Measurements from ENCODE around the gene STK24. TPM values are rescaled to one million over a fixed set of nuclear protein-coding genes. Genes with fewer than 3 reads are reported as not detected.

The STK24 gene
- total and polyA plus RNA-seq, 10 of the 15 experiments (the other 5 are each of a cell fraction or from before 2014, with no cell fraction given): 7.5 to 115 (median 52.9) TPM

DNA sequence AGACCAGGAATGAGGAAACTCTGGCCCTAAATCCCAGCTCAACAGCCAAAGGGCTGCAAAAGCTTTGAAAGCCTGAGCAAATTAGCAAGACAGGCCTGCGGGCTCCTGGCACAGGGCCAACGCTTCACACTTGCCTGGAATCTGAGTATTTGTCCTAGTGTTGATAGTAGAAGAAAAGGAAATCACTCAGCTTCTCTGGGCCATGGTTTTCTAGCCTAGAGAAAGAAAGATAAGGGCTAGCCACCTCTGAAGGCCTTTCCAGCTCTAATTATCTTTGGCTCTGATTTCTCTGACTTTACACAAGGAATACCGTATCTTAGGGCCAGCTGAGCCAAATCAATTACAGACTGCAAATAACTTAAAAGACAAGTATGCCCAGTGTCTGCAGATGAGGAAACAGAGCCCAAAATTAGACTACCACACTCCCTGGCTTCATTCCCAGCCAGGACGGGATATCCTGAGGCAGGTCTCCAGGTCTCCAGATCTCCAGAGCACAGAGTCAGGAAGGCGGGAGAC, 69.6 kb downstream of the STK24 start (continued):
- TF ChIP-seq FOXK2 (IDR thresholded peaks at IDR 0.05): no peak
- no peak for TF ChIP-seq TCF12 (IDR thresholded peaks at IDR 0.05; ENCODE audit: low read depth, low read length)
- TF ChIP-seq SRF (IDR thresholded peaks at IDR 0.05; ENCODE audit: low read depth in 2 of 2, low read length in 2 of 2): no peak

DNA sequence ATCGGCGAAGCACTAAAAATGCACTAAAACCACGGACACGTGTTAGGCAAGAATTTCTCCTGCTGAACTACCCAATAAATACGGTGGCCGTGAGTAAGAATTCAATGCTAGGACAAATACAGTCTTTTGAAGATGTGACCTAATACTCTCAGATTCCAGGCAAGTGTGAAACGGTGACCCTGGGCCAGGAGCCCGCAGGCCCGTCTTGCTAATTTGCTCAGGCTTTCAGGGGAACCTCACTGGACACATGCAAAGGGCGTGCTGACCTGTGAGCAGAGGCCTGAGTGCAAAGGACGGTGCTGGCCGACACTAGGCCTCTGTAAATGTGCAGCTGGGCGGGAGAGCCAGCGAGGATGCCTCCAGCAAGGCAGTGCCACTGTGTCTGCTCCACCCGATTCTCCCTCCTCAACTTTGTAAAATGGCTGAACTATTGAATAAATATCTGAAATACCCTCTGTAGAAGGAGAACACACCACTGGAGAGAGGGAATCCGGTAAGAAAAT, 70.1 kb downstream of the STK24 start:
- peaks cover 7% of the 10 kb centered on the region; the same call in 1 of the 2 replicates for H4K20me1 ChIP-seq (ENCODE audit: control insufficient read depth, insufficient read depth)
- intact Hi-C loops (cut with micrococcal nuclease; ENCODE audit: unreplicated experiment) (no loop called here), in situ Hi-C loops (cut with MboI) (no loop called here)
- no peak overlapping the region for H3K9ac ChIP-seq (ENCODE audit: control insufficient read depth, insufficient read depth, low read length)
- H3K27me3 ChIP-seq (replicated peaks in 1 of 2; ENCODE audit: control insufficient read depth in 2 of 2, insufficient read depth in 2 of 2, low read length in 1 of 2): no peaks in the 10 kb centered on the region
- no peak overlapping the region for H3K4me3 ChIP-seq
- H2AFZ ChIP-seq (ENCODE audit: control insufficient read depth, low read depth, low read length): no peak overlapping the region
- ChIA-PET POLR2A (interaction anchor here (1.0 to 1.1 kb wide), 3 partner anchors 9 to 64 kb away, joined by 3 read pairs; no protein-coding TSS in a partner anchor), SMC1A (ENCODE audit: uncharacterized antibody, unreplicated experiment) (interaction anchor here (0.6 to 6.3 kb wide), 10 partner anchors 9 to 65 kb away, joined by 3 to 50 read pairs (median 5); no protein-coding TSS in a partner anchor), RAD21 (ENCODE audit: unreplicated experiment) (interaction anchor here (1.6 to 4.8 kb wide), 2 partner anchors 9 to 65 kb away, joined by 5 to 35 read pairs; no protein-coding TSS in a partner anchor), CTCF (interaction anchor here (0.7 to 2.4 kb wide), 3 partner anchors 19 to 25 kb away, joined by 4 to 11 read pairs (median 8); no protein-coding TSS in a partner anchor)
- peaks cover 2% of the 10 kb centered on the region in 2 experiments; a peak in 1 of 4 replicates for H3K36me3 ChIP-seq (ENCODE audit: control insufficient read depth in 2 of 2, insufficient read depth in 2 of 2, low read length in 1 of 2)
- no peak overlapping the region for H3K4me2 ChIP-seq (ENCODE audit: control insufficient read depth, insufficient read depth)
- H3K79me2 ChIP-seq (ENCODE audit: control insufficient read depth, insufficient read depth, low read length): peaks cover 92% of the 10 kb centered on the region
- H3K9me3 ChIP-seq (replicated peaks; ENCODE audit: control insufficient read depth, insufficient read depth, low read length): no peaks in the 10 kb centered on the region
- FAIRE-seq: no peak
- no TSS peak for BruUV-seq (replicated peaks)
- peaks cover 81% of the 10 kb centered on the region for H3K4me1 ChIP-seq (ENCODE audit: control insufficient read depth, insufficient read depth, low read length)
- no peak overlapping the region for H3K27ac ChIP-seq (ENCODE audit: control insufficient read depth, insufficient read depth)
- ATAC-seq: no peak
- 97% methylated on average over 16 of the region's 16 CpGs for WGBS (ENCODE audit: insufficient coverage, insufficient replicate concordance, low lambda C conversion rate, missing lambda C conversion rate)
- no peak for DNase-seq (ENCODE audit: low read depth, low spot score)
- TF ChIP-seq GATAD2B (conservative IDR thresholded peaks at IDR 0.05; ENCODE audit: low read depth): no peak
- TF ChIP-seq CBX3 (IDR thresholded peaks at IDR 0.05; ENCODE audit: borderline replicate concordance, low read depth): no peak
- TF ChIP-seq, protein P1, sequence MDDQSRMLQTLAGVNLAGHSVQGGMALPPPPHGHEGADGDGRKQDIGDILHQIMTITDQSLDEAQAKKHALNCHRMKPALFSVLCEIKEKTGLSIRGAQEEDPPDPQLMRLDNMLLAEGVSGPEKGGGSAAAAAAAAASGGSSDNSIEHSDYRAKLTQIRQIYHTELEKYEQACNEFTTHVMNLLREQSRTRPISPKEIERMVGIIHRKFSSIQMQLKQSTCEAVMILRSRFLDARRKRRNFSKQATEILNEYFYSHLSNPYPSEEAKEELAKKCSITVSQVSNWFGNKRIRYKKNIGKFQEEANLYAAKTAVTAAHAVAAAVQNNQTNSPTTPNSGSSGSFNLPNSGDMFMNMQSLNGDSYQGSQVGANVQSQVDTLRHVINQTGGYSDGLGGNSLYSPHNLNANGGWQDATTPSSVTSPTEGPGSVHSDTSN (IDR thresholded peaks at IDR 0.05; ENCODE audit: insufficient replicate concordance, low read depth, low read length): no peak
- no peak for TF ChIP-seq IKZF1 (conservative IDR thresholded peaks at IDR 0.05)
- TF ChIP-seq TARDBP (IDR thresholded peaks at IDR 0.05; ENCODE audit: borderline replicate concordance): no peak
- no peak for TF ChIP-seq ETV6 (conservative IDR thresholded peaks at IDR 0.05 in 1 of 2, IDR thresholded peaks at IDR 0.05 in 1 of 2; ENCODE audit: borderline replicate concordance in 1 of 2, low read depth in 1 of 2)
- TF ChIP-seq MEF2A (IDR thresholded peaks at IDR 0.05; ENCODE audit: insufficient read depth, low read depth, low read length): no peak
- no peak for TF ChIP-seq MYC (IDR thresholded peaks at IDR 0.05; ENCODE audit: insufficient read depth, insufficient read length, insufficient replicate concordance, low read length, severe bottlenecking)
- TF ChIP-seq, protein P2, sequence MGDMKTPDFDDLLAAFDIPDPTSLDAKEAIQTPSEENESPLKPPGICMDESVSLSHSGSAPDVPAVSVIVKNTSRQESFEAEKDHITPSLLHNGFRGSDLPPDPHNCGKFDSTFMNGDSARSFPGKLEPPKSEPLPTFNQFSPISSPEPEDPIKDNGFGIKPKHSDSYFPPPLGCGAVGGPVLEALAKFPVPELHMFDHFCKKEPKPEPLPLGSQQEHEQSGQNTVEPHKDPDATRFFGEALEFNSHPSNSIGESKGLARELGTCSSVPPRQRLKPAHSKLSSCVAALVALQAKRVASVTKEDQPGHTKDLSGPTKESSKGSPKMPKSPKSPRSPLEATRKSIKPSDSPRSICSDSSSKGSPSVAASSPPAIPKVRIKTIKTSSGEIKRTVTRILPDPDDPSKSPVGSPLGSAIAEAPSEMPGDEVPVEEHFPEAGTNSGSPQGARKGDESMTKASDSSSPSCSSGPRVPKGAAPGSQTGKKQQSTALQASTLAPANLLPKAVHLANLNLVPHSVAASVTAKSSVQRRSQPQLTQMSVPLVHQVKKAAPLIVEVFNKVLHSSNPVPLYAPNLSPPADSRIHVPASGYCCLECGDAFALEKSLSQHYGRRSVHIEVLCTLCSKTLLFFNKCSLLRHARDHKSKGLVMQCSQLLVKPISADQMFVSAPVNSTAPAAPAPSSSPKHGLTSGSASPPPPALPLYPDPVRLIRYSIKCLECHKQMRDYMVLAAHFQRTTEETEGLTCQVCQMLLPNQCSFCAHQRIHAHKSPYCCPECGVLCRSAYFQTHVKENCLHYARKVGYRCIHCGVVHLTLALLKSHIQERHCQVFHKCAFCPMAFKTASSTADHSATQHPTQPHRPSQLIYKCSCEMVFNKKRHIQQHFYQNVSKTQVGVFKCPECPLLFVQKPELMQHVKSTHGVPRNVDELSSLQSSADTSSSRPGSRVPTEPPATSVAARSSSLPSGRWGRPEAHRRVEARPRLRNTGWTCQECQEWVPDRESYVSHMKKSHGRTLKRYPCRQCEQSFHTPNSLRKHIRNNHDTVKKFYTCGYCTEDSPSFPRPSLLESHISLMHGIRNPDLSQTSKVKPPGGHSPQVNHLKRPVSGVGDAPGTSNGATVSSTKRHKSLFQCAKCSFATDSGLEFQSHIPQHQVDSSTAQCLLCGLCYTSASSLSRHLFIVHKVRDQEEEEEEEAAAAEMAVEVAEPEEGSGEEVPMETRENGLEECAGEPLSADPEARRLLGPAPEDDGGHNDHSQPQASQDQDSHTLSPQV (IDR thresholded peaks at IDR 0.05): no peak
- TF ChIP-seq SMC3 (IDR thresholded peaks at IDR 0.05; ENCODE audit: borderline replicate concordance, low read length): no peak
- no peak for TF ChIP-seq GABPA (IDR thresholded peaks at IDR 0.05; ENCODE audit: low read depth)
- no peak for TF ChIP-seq NFXL1 (IDR thresholded peaks at IDR 0.05; ENCODE audit: borderline replicate concordance)
- TF ChIP-seq RUNX3 (IDR thresholded peaks at IDR 0.05; ENCODE audit: low read length): no peak
- no peak for TF ChIP-seq ZZZ3 (IDR thresholded peaks at IDR 0.05; ENCODE audit: control insufficient read depth, insufficient read length, low read depth)
